ENCODE results near the gene FAM222B.
A peak's percentile ranks its signal among the peaks of the same experiment; 100 is the strongest.

FAM222B gene

DNA sequence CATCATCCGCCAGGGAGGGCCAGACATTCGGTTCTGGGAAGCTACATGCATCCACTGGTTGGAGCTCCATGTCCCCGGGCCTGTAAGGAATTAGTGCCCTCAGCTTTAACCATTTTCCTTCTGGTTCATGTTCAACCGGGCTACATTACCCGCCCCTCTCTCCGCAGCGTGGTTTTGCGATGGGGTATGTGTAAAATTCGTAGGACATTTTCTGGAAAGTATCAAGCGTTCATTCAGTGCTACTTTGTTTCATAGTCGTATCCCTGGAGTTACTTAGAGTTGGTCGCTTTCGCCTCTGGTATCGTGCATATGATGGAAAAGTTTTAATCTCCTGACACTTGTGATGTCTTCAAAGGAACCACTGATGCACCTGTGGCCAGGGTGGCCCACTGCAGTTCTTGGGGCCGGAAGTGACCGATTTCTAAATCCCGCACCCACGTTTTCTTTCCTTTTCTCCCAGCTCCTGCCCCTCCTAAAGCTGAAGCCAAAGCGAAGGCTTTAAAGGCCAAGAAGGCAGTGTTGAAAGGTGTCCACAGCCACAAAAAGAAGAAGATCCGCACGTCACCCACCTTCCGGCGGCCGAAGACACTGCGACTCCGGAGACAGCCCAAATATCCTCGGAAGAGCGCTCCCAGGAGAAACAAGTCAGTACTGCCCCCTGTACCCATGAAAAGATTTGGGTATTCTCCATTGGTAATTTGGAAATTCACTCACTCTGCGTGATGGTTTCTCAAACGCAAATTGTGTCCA is 122.2 kb downstream of the FAM222B start:
- H3K9ac ChIP-seq (ENCODE audit: insufficient read length): peak overlapping the region; percentile 100
- peak overlapping the region; percentile 89 for H3K27ac ChIP-seq
- no peaks in the 10 kb centered on the region for H3K9me3 ChIP-seq (ENCODE audit: low read depth, low read length)
- TF ChIP-seq FOXP2 (optimal IDR thresholded peaks at IDR 0.05; ENCODE audit: control extremely low read depth, extremely low read length, insufficient read depth): no peak
- no peak for TF ChIP-seq POLR2AphosphoS5 (IDR thresholded peaks at IDR 0.05; ENCODE audit: borderline replicate concordance, low read depth, low read length)
- TF ChIP-seq EZH2 (IDR thresholded peaks at IDR 0.05): no peak
- H3K36me3 ChIP-seq (ENCODE audit: insufficient read depth, low read length): peaks cover 58% of the 10 kb centered on the region
- H3K4me3 ChIP-seq: peak overlapping the region; percentile 99
- DNase-seq (ENCODE audit: low read depth, low spot score): no peak

DNA sequence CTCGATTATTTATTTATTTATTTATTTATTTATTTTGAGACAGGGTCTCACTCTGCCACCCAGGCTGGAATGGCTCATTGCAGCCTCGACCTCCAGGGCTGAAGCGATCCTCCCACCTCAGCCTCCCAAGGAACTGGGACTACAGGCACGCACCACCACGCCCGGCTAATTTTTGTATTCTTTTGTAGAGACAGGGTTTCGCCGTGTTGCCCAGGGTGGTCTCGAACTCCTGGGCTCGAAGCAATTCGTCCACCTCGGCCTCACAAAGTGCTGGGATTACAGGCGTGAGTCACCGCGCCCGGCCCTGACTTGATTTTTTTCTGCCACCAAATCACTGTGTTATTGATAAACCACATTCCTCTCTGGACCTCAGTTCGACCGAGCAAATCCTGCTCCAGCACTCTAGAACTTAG is 123.6 kb downstream of the FAM222B start:
- Histone ChIP-seq H3K36me3 (ENCODE audit: insufficient read depth, low read length) (peaks cover 59% of the 10 kb centered on the region), H3K4me3 (peak overlapping the region; percentile 99)
- no peak for TF ChIP-seq FOXP2 (optimal IDR thresholded peaks at IDR 0.05; ENCODE audit: control extremely low read depth, extremely low read length, insufficient read depth)
- TF ChIP-seq POLR2AphosphoS5 (IDR thresholded peaks at IDR 0.05; ENCODE audit: borderline replicate concordance, low read depth, low read length): no peak
- no peak for TF ChIP-seq EZH2 (IDR thresholded peaks at IDR 0.05)

DNA sequence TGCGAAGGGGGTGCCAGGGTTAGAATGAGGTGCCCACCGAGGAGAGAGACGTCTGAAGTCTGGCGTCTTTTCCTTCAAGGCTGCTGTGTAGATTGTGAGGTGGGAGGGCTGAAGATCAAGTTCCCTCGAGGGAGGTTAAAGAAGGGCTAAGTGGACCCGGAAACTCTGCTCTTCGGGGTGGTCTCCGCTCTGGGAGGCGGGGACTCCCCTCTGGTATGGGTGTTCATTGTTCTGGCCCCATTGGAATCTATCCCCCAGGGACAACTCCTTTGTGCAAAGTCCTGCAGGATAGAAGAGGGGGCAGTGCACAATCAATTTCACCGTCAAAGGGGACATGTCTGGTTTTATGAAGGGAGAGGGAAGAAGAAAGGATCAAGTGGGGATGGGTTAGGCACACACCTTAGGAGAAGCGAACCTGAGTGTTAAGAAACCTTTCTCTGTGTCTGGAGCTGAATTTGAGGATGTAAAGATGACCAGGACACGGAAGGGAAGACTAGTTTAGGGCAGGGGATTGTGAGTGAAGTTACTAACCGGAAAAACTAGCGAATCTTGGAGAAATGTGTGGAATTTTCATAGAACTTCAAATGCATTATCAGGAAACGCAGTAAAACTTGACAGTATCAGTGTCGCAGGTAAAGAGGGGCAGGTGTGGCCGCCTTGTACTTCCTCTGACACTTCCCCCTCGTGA is 124.1 kb downstream of the FAM222B start:
- Histone ChIP-seq H3K36me3 (ENCODE audit: insufficient read depth, low read length) (peaks cover 58% of the 10 kb centered on the region), H3K27ac (peak overlapping the region; percentile 89), H3K4me3 (peak overlapping the region; percentile 92), H3K9ac (ENCODE audit: insufficient read length) (peak overlapping the region; percentile 78), H3K9me3 (ENCODE audit: low read depth, low read length) (no peaks in the 10 kb centered on the region)
- TF ChIP-seq EZH2 (IDR thresholded peaks at IDR 0.05): no peak
- no peak; the same call in 1 of the 2 replicates for TF ChIP-seq POLR2AphosphoS5 (IDR thresholded peaks at IDR 0.05; ENCODE audit: borderline replicate concordance, low read depth, low read length)
- TF ChIP-seq FOXP2 (optimal IDR thresholded peaks at IDR 0.05; ENCODE audit: control extremely low read depth, extremely low read length, insufficient read depth): no peak
- DNase-seq (ENCODE audit: low read depth, low spot score): no peak

More for the DNA sequence above, 123.6 kb downstream of the FAM222B start:
- no peak for DNase-seq (ENCODE audit: low read depth, low spot score)
- H3K9me3 ChIP-seq (ENCODE audit: low read depth, low read length): no peaks in the 10 kb centered on the region
- peak overlapping the region; percentile 77 for H3K9ac ChIP-seq (ENCODE audit: insufficient read length)
- peak overlapping the region; percentile 89 for H3K27ac ChIP-seq

DNA sequence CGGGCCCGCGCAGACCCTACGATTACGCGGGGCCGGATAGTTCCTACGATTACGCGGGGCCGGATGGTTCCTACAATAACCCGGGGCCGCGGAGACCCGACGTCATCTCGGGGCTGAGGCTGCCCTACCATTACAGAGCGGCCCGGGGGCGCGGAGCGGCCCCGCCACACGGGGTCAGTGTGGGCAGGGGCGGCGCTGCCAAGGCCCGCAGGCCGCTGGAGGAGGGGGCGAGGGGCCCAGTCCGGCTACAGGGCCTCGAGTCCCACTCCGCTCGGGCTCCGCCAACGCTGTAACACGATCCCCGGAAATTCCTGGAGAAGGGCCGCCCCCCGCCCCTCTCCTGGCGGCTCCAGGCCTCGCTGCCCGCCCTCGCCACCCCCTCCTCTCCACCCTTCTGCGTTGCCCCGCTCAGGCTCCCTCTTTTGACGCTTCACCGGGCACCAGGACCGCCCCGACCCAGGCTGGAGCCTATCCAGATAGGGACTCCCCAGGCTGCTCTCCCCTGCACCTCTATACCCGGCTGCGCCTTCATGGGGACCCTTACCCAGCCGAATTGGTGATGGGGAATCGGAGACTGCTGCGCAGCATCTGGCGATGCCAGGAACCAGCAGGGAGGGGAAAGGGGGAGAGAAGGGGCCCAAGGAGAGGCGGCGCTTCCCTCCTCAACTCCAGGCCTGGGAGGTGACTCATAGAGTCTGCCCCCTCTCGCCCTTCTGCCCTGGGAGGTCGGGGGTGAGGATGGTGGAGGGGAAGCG is 124.8 kb downstream of the FAM222B start, which contains the start of gene RAB34:
TSS of gene RAB34 (minus strand) at position 291 of the 755 bp plus-strand sequence. CDS start 602 bp downstream, outside the sequence.
- TF ChIP-seq POLR2AphosphoS5 (IDR thresholded peaks at IDR 0.05; ENCODE audit: borderline replicate concordance, low read depth, low read length): peak; percentile 70
- TF ChIP-seq FOXP2 (optimal IDR thresholded peaks at IDR 0.05; ENCODE audit: control extremely low read depth, extremely low read length, insufficient read depth): no peak
- Histone ChIP-seq H3K4me3 (peak within 1 kb of the TSS; percentile 92), H3K9ac (ENCODE audit: insufficient read length) (peak within 1 kb of the TSS; percentile 96), H3K36me3 (ENCODE audit: insufficient read depth, low read length) (peaks cover 54% of the 10 kb centered on the region), H3K9me3 (ENCODE audit: low read depth, low read length) (no peaks in the 10 kb centered on the region), H3K27ac (peak within 1 kb of the TSS; percentile 89)
- no peak for DNase-seq (ENCODE audit: low read depth, low spot score)

DNA sequence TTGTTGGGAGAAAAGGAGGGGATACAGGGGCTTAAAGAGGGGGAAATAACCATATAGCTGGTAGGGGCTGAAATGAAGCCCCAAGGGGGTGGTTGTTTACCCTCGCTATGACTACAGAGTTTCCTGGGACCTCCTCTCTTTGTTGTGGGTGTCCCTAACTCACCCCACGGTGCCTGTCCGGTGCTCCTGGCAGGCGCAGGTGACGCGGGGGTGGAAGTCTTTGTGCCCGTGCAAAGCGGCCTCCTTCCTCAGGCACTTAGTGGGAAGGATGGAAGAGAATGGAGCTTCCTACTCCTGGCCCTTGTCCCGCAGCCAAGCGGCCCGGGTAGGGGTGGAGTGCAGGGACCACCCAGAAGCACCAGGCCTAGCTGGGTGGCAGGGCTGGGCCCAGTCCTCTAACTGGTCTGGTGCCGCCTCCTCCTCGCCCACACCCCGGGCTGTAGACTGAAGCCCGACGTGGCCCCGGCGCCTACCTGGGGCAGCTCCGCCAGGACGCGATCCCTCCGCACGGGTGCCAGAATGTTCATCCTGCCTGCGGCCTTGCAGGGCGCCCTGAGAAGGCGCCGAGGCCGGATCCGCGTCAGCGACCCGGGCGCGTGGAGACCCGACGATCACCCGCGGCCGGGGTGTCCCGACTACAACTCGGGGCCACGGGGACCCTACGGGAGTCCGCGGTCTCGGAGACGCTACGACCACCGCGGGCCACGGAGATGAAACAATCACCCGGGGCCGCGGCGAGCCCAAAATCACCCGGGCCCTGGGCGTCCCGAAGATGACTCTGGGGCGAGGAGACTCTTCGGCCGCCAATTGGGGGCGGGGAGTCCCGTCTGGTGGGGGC is 125.6 kb downstream of the FAM222B start:
- Histone ChIP-seq H3K27ac (peak overlapping the region; percentile 89), H3K36me3 (ENCODE audit: insufficient read depth, low read length) (peaks cover 47% of the 10 kb centered on the region), H3K9me3 (ENCODE audit: low read depth, low read length) (no peaks in the 10 kb centered on the region), H3K4me3 (peak overlapping the region; percentile 92), H3K9ac (ENCODE audit: insufficient read length) (peak overlapping the region; percentile 96)
- no peak for DNase-seq (ENCODE audit: low read depth, low spot score)
- no peak; the same call in 1 of the 2 replicates for TF ChIP-seq POLR2AphosphoS5 (IDR thresholded peaks at IDR 0.05; ENCODE audit: borderline replicate concordance, low read depth, low read length)
- no peak for TF ChIP-seq EZH2 (IDR thresholded peaks at IDR 0.05)
- no peak for TF ChIP-seq FOXP2 (optimal IDR thresholded peaks at IDR 0.05; ENCODE audit: control extremely low read depth, extremely low read length, insufficient read depth)

GRCh38 chr17:28715217-28715616 is 127.4 kb downstream of the FAM222B start:
- no peak for TF ChIP-seq POLR2AphosphoS5 (IDR thresholded peaks at IDR 0.05; ENCODE audit: borderline replicate concordance, low read depth, low read length)
- no peak for TF ChIP-seq EZH2 (IDR thresholded peaks at IDR 0.05)
- TF ChIP-seq FOXP2 (optimal IDR thresholded peaks at IDR 0.05; ENCODE audit: control extremely low read depth, extremely low read length, insufficient read depth): no peak
- H3K36me3 ChIP-seq (ENCODE audit: insufficient read depth, low read length): peaks cover 29% of the 10 kb centered on the region
- H3K9me3 ChIP-seq (ENCODE audit: low read depth, low read length): no peaks in the 10 kb centered on the region
- H3K9ac ChIP-seq (ENCODE audit: insufficient read length): no peak overlapping the region
- DNase-seq (ENCODE audit: low read depth, low spot score): no peak
- H3K27ac ChIP-seq: no peak overlapping the region
- H3K4me3 ChIP-seq: no peak overlapping the region

GRCh38 chr17:28714281-28714680 is 128.3 kb downstream of the FAM222B start:
- H3K36me3 ChIP-seq (ENCODE audit: insufficient read depth, low read length): peaks cover 28% of the 10 kb centered on the region; the same call in 1 of the 2 replicates
- no peak overlapping the region for H3K9ac ChIP-seq (ENCODE audit: insufficient read length)
- DNase-seq (ENCODE audit: low read depth, low spot score): no peak
- no peak for TF ChIP-seq POLR2AphosphoS5 (IDR thresholded peaks at IDR 0.05; ENCODE audit: borderline replicate concordance, low read depth, low read length)
- no peak for TF ChIP-seq FOXP2 (optimal IDR thresholded peaks at IDR 0.05; ENCODE audit: control extremely low read depth, extremely low read length, insufficient read depth)
- TF ChIP-seq EZH2 (IDR thresholded peaks at IDR 0.05): no peak
- no peak overlapping the region for H3K4me3 ChIP-seq
- no peak overlapping the region for H3K27ac ChIP-seq
- no peaks in the 10 kb centered on the region for H3K9me3 ChIP-seq (ENCODE audit: low read depth, low read length)
